ENCODE measurements around the gene CORO2A. TPM values are rescaled to one million over a fixed set of nuclear protein-coding genes. Genes with fewer than 3 reads are reported as not detected.

CORO2A gene
- total RNA-seq, 1 experiment from 2014 or later, result 30.5 TPM

DNA sequence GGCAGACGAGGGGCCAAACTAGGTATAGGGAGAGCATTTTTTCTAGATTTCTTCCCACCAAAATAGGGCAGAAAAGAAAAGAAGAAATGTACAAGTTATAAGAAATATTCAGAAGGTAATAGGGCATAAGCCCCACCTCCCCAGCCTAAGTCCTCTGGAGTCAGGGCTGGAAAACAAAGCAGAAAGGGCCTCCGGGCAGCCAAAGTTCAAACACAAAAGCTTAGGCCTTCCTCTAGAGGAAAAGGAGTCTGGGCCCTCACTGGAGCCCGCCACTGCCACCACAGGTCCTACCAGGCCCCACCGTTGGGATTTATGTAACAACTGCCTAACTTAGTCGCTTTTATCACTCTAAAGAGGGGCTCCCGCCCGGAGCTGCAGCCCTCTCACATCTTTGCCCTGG lies 35.4 kb upstream of the CORO2A start:
- Histone ChIP-seq H3K4me3 (ENCODE audit: insufficient read depth, low read depth, low read length) (no peak overlapping the region), H3K27me3 (ENCODE audit: control insufficient read depth, insufficient read depth, low read length) (no peaks in the 10 kb centered on the region), H3K36me3 (replicated peaks; ENCODE audit: control insufficient read depth, insufficient read depth, low read length) (peaks cover 3% of the 10 kb centered on the region)
- no peak for DNase-seq

DNA sequence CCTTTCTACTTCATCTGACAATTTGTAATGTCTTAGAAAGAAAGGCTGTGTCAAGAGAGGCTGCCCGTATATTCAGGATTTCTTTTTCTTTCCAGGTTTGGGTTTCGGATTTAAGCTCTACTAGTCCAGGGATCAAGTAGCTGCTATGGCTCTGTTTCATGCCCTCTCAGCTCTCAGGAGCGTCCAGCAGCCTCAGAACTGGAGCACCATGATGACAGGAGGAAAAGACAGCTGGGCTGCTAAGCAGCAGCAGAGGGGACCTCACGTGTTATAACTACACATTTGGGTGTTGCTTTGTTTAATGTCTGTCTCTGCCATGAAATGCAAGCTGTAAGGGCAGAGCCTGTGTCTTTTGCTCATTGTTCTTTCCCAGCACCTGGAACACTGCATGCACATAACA lies 34.5 kb upstream of the CORO2A start:
- peak; percentile 2 for DNase-seq
- Histone ChIP-seq H3K27me3 (ENCODE audit: control insufficient read depth, insufficient read depth, low read length) (no peaks in the 10 kb centered on the region), H3K4me3 (ENCODE audit: insufficient read depth, low read depth, low read length) (no peak overlapping the region), H3K36me3 (replicated peaks; ENCODE audit: control insufficient read depth, insufficient read depth, low read length) (peaks cover 3% of the 10 kb centered on the region)

DNA sequence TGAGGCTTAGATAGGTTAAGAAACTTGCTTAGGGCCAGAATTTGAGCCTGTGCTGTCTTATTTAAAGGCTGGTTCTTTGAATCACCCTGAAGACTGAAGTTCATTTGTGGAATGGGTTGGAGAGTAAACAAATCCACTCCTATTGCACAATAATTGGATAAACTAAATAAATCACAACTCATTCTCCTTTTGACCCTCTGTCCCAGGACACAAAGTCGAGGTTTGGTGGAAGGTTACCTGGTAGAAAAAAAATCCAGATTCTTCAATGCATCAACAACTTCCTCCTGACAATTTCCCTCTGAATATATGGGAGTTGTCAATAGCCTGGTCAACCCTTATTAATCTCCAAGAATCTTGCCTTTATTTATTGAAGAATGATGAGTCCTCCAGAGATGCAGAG lies 34.1 kb upstream of the CORO2A start:
- peaks cover 4% of the 10 kb centered on the region for H3K36me3 ChIP-seq (replicated peaks; ENCODE audit: control insufficient read depth, insufficient read depth, low read length)
- no peak overlapping the region for H3K4me3 ChIP-seq (ENCODE audit: insufficient read depth, low read depth, low read length)
- no peaks in the 10 kb centered on the region for H3K27me3 ChIP-seq (ENCODE audit: control insufficient read depth, insufficient read depth, low read length)
- no peak for DNase-seq

DNA sequence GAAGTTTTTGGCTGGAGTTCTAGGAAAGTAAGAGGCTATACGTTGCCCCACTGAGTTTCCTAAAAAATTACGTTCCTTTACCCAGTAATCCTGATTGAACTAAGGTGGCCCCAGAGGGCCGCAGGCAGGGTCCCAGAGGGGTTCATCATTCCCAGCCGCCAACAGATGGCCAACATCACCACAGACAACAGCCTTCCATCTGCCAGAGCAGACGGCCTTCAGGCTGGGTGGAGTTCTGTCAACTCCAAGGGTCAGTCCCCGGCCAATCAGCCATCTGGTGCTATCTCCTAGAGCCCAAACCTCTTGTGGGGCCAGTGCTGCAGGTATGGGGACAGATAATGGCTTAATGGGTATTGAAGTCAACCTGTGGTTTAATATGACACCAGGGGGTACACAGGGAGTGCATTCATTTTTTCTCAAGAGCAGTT lies 32.6 kb upstream of the CORO2A start:
- Histone ChIP-seq H3K4me3 (ENCODE audit: insufficient read depth, low read depth, low read length) (no peak overlapping the region), H3K36me3 (replicated peaks; ENCODE audit: control insufficient read depth, insufficient read depth, low read length) (peaks cover 4% of the 10 kb centered on the region), H3K27me3 (ENCODE audit: control insufficient read depth, insufficient read depth, low read length) (no peaks in the 10 kb centered on the region)
- DNase-seq, result peak; percentile 9

DNA sequence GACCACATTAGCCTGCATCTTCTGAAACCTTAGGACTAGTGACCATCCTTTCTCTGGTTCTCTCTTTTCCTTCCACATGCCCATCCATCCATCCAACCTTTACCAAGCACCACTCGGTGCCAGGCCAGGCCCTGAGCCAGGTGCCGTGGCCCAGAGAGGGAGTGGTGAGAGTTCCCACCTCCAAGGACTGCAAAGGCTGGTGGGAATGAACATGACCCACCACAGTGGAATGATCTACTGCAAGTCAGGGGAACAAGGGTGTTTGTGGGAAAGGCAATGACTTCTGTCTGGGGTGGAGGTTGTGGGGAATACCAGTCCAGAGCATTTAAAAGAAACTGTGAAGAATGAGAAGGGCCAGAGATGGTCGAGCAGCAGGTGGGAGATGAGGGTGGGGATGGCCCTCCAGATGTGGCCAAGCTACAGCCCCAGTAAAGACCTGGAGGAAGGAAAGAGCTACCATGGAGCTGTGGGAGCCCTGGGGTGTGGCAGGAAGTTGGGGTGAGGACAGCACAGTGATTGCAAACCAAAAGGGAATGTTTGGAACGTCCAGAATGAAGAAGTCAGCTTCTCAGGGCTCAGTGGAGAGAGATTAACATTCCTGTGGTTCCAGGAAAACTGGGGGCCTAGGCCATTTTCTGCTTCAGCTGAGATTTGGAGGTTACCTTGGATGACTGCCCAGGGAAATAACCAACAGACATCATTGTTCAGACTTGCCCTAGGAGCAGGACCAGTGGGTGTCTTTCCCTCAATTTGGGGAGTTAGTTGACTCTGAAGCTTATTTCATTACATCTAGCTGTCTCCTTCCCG lies 30.7 kb upstream of the CORO2A start:
- Histone ChIP-seq H3K4me3 (ENCODE audit: insufficient read depth, low read depth, low read length) (no peak overlapping the region), H3K36me3 (replicated peaks; ENCODE audit: control insufficient read depth, insufficient read depth, low read length) (peaks cover 2% of the 10 kb centered on the region), H3K27me3 (ENCODE audit: control insufficient read depth, insufficient read depth, low read length) (no peaks in the 10 kb centered on the region)
- peak; percentile 20 for DNase-seq

DNA sequence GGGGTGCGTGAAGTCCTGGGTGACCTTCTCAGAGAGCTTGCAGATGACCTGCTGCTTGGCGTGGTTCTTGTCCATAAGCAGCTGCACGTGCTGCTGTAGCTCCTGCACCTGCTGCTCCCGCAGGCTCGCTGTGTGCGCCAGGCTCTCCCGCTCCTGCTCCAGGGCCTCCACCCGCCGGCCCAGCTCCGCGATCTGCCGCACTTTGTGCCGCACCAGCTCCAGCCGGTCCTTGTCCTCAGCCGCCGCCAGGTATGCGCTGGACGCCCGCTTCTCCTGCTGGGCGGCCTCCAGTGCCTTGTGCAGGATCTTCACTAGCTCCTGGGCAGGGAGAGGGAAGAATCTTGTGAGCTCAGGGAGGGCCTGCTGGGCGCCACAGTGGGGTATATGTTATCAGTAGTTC lies 28.5 kb upstream of the CORO2A start:
- peak; percentile 50 for DNase-seq
- H3K27me3 ChIP-seq (ENCODE audit: control insufficient read depth, insufficient read depth, low read length), result no peaks in the 10 kb centered on the region

DNA sequence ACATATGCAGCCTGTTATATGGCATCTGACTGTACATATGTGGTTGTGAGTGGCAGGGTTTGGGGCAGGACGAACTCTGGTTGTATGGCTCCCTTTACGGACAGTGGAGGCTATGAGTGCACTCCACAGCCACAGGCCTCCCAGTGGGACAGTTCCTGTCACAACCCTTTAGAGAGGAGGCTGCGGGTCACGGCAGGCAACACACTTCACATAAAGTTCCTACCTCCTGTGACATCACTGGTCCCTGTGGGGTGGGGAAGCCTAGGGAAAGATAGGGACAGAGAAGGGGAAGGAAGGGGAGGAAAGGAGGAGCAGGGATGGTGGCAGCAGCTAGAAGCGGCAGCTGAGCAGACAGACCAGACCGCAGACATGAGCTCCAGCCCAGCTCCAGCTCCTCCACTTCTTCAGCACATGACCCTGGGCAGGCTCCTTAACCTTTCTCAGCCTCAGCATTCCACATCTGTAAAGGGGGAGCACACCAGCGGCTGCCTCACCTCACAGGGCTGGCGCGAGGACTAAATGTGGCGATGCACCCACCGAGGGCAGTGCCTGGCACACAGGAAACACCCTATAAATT lies 27.4 kb upstream of the CORO2A start:
- Histone ChIP-seq H3K4me3 (ENCODE audit: insufficient read depth, low read depth, low read length) (no peak overlapping the region), H3K36me3 (replicated peaks; ENCODE audit: control insufficient read depth, insufficient read depth, low read length) (peaks cover 4% of the 10 kb centered on the region), H3K27me3 (ENCODE audit: control insufficient read depth, insufficient read depth, low read length) (no peaks in the 10 kb centered on the region)
- peak; percentile 51 for DNase-seq

More for the DNA sequence above, 28.5 kb upstream of the CORO2A start:
- H3K36me3 ChIP-seq (replicated peaks; ENCODE audit: control insufficient read depth, insufficient read depth, low read length), result peaks cover 2% of the 10 kb centered on the region
- H3K4me3 ChIP-seq (ENCODE audit: insufficient read depth, low read depth, low read length), result no peak overlapping the region

DNA sequence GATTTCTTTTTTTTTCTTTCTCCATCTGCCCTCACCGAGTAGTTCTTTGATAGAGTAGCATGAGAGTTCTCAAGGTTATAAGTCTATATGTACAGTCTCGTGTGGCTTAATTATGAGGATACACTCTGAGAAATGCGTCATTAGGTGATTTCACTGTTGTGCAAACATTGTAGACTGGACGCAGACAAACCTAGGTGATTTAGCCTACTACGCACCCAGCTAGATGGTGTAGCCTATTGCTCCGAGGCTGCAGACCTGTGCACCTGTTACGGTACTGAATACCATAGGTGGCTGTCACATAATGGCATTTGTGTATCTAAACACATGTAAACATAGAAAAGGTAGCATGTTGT lies 26.9 kb upstream of the CORO2A start:
- no peak for DNase-seq
- Histone ChIP-seq H3K36me3 (replicated peaks; ENCODE audit: control insufficient read depth, insufficient read depth, low read length) (peaks cover 2% of the 10 kb centered on the region), H3K4me3 (ENCODE audit: insufficient read depth, low read depth, low read length) (no peak overlapping the region), H3K27me3 (ENCODE audit: control insufficient read depth, insufficient read depth, low read length) (no peaks in the 10 kb centered on the region)

DNA sequence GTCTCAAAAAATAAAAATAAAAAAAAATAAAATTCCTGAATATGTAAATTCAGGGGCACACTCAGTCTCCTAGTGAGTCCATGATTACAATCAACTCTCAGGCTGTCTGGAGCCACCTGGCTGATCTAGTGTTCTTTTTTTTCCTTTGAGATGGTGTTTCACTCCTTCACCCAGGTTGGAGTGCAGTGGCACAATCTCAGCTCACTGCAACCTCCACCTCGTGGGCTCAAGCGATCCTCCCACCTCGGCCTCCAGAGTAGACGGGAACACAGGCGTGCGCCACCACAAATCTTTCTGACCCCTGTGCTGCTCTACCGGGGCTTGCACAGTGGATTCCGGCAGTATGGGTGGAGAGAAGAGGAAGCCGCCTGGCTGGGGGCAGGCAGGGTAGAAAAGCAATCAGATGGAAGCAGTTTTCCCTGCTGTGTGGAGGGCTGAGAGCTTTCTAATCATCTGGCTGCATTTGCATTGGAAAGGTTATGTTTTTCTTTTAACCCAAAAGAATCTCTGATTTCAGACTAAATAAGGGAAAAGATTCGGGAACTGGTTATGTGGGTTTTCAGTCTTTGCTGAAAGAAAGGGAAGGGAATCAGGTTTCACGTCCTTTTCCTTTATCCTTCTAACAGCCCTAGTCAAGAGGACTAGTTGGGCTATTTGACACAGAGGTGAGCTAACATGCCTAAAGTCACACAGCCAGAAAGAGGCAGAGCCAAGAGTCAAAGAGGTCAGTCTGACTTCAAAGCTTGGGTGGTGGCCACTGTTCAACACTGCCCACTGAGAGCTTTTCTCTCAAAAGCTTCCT lies 26.3 kb upstream of the CORO2A start:
- peak; percentile 84 for DNase-seq
- Histone ChIP-seq H3K27me3 (ENCODE audit: control insufficient read depth, insufficient read depth, low read length) (no peaks in the 10 kb centered on the region), H3K4me3 (ENCODE audit: insufficient read depth, low read depth, low read length) (no peak overlapping the region), H3K36me3 (replicated peaks; ENCODE audit: control insufficient read depth, insufficient read depth, low read length) (peaks cover 2% of the 10 kb centered on the region)

DNA sequence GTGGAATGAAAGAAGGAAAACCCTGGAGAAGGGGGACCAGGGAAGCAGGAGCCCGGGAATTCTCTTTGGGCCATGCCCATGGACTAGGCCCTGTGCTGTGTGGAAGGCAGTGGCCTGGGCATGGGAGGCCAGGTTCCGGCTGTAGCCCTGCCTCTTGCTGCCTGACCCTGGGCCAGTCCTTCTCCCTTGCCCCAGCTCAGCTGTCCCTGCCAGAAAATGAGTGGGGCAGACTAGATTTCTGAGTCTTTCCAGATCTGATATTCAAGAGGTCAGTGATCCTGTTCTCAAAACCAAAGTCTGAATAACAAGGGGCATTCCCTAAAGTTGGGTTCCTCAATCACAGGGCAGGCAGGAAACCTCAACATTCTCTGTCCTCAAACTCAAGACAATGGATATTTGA lies 24.8 kb upstream of the CORO2A start:
- Histone ChIP-seq H3K27me3 (ENCODE audit: control insufficient read depth, insufficient read depth, low read length) (no peaks in the 10 kb centered on the region), H3K4me3 (ENCODE audit: insufficient read depth, low read depth, low read length) (no peak overlapping the region), H3K36me3 (replicated peaks; ENCODE audit: control insufficient read depth, insufficient read depth, low read length) (peaks cover 2% of the 10 kb centered on the region)
- DNase-seq, result peak; percentile 19

DNA sequence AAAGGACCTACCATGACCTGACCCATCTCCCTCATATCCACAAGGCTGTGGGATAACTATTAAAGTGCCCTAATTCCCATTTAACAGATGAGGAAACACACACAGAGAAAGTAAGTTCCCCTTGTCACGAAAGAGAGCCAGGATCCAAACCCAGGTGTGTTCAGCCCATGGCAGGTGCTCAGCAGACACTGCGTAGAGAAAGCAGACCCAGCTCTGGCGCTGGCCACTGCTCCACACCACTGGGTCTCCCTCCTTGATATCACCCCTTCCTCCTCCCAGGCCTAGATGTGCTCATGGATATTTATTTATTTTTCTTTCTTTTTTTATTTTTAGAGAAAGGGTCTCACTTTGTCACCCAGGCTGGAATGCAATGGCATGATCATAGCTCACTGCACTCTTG lies 24.0 kb upstream of the CORO2A start:
- Histone ChIP-seq H3K27me3 (ENCODE audit: control insufficient read depth, insufficient read depth, low read length) (no peaks in the 10 kb centered on the region), H3K4me3 (ENCODE audit: insufficient read depth, low read depth, low read length) (no peak overlapping the region), H3K36me3 (replicated peaks; ENCODE audit: control insufficient read depth, insufficient read depth, low read length) (peaks cover 1% of the 10 kb centered on the region)
- no peak for DNase-seq

DNA sequence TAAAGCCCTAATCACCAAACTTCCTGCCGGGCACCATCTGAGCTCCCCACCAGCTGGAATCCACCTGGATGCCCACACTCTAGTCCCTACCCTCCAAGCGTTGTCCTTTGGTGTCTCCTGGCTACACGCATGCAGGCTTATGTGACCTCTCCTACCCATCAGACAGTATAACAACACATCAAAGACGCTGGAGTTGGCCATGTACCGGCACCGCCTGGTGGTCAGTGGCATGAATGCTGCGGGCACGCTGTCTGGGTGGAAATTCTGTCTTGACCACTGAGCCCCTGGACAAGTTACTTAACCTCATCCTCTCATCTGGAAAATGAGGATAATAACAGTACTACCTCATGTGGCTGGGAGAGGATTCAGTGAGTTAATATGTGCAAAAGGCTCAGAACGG lies 23.4 kb upstream of the CORO2A start:
- no peak overlapping the region for H3K4me3 ChIP-seq (ENCODE audit: insufficient read depth, low read depth, low read length)
- peaks cover 2% of the 10 kb centered on the region for H3K36me3 ChIP-seq (replicated peaks; ENCODE audit: control insufficient read depth, insufficient read depth, low read length)
- no peaks in the 10 kb centered on the region for H3K27me3 ChIP-seq (ENCODE audit: control insufficient read depth, insufficient read depth, low read length)
- DNase-seq, result peak; percentile 88

DNA sequence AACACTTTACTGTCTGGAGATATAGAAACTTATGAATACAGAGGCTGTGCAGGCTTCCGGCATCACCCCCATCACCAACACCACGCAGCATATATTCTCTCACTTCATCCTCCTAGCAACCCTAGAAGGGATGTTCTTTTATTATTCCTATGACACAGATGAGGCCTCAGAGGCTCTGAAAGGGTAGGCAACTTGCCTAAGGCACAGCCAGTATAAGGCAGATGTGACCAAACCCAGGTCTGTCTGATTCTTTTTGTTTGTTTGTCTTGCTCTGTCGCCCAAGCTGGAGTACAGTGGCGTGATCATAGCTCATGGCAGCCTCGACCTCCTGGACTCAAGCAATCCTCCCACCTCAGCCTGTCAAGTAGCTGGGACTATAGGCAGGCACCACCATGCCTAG lies 22.8 kb upstream of the CORO2A start:
- Histone ChIP-seq H3K4me3 (ENCODE audit: insufficient read depth, low read depth, low read length) (no peak overlapping the region), H3K27me3 (ENCODE audit: control insufficient read depth, insufficient read depth, low read length) (no peaks in the 10 kb centered on the region), H3K36me3 (replicated peaks; ENCODE audit: control insufficient read depth, insufficient read depth, low read length) (peaks cover 2% of the 10 kb centered on the region; the same call in 1 of the 2 replicates)
- peak; percentile 15 for DNase-seq

DNA sequence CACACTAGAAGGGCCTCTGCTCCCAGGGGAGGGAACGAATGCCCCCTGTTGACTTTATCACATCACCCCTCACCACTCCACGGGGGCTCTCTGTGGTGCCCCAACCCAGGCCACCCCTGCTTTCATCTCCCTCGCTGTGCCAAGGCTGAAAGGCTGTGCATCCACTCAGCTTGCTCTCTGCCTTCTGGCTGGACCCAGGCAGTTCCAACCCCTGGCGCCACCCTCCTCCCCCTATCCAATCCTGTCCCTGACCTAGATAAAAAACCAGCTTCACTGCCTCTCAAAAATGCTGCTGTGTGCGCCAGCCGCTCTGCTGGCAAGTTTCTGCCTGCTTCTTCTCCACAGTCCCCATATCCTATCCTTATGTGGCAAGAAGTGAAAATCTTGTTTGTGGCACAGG lies 22.4 kb upstream of the CORO2A start:
- no peak for DNase-seq
- H3K36me3 ChIP-seq (replicated peaks; ENCODE audit: control insufficient read depth, insufficient read depth, low read length), result peaks cover 2% of the 10 kb centered on the region; the same call in 1 of the 2 replicates
- H3K4me3 ChIP-seq (ENCODE audit: insufficient read depth, low read depth, low read length), result no peak overlapping the region
- no peaks in the 10 kb centered on the region for H3K27me3 ChIP-seq (ENCODE audit: control insufficient read depth, insufficient read depth, low read length)

DNA sequence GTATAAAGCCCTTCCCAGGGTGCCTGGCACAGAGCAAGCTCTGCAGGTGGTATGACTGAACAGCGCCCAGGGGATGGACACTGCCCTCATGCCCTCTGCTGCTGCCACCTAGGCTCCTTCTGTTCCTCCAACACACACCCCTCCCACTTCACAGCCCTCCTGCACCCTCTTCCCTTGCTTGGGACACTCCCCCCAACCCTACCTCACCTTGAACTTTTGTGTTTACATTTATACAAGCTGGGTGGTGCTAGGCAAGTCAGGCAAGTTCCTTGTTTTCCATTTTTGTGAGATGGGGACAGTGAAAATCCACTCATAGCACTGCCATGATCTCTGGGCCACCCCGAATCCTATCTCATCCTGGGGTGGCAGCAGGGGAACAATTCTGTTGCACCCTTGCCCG lies 18.8 kb upstream of the CORO2A start:
- Histone ChIP-seq H3K4me3 (ENCODE audit: insufficient read depth, low read depth, low read length) (no peak overlapping the region), H3K36me3 (replicated peaks; ENCODE audit: control insufficient read depth, insufficient read depth, low read length) (peaks cover 4% of the 10 kb centered on the region; the same call in 1 of the 2 replicates), H3K27me3 (ENCODE audit: control insufficient read depth, insufficient read depth, low read length) (no peaks in the 10 kb centered on the region)
- no peak for DNase-seq

All from H7 (cell line).